DMS 273 (cell line): ENCODE results near the gene COL11A2.

ENCODE experiments used
- DNase-seq: peaks from one replicate; lab custom pipeline; 2025; ENCODE audit not compliant: unreplicated experiment; lab: John Stamatoyannopoulos, UW

The COL11A2 gene

DNA sequence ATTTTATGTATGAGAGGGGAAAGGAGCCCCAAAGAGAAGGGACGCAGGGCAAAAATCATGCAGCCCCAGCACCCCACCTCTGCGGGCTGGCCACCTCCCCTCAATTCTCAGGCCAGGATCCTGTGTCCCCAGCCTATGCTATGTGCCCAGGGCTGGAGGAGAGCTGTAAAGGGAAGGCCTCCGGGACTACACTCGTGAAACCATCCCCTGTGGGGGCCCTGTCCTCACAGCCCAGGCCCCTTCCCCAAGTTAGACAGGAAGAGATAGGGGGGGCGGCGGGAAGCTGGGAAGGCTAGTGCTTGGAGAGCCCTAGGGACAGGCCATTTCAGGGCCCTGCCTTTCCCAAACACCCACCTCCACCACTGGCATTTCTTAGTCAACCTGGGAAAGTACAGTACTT lies 1.4 kb upstream of the COL11A2 start:
- no peak for DNase-seq

DNA sequence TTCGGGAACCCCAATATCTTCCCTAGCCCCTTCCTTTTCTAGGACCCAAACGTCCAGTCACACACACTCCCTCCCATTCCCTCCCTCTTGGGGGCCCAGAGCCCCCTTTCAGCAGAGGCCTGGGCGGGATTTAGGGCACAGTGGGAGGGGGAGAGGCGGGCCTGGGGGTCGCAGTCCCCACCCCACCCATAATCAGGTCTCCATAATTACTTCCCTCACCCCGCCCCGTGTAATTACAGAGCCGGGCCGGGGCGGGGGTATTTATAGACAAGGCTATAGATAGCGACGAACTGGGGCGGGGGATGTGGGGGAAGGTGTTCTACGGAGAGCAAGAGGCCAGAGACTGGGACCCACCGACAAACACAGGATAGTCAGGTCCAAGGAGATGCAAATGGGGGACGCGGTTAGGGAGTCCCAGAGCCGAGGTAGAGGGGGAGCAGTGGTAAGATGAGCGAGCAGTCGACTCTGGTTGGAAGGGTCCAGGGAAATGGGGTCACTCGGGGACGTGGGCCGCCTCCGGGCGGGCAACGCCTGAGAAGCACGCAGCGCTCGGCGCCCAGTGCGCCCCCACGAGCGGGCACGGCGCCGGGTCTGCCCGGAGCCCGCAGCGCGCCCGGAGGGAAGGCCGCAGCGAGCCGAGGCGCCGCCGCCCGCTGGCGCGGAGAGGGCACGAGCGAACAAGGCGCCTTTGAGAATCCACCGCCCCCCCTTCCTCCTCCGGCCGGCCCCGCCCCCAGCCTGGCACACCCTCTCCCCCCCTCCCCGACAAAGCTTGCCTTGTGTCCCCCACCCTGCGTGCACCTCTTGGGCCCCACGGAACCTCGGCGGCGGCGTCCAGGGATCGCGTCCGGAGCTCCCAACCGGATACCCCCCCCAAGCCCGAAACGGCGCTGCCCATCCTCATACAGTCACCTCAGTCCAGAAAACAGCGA lies 670 bp upstream of the COL11A2 start:
- DNase-seq, result peak; percentile 58

DNA sequence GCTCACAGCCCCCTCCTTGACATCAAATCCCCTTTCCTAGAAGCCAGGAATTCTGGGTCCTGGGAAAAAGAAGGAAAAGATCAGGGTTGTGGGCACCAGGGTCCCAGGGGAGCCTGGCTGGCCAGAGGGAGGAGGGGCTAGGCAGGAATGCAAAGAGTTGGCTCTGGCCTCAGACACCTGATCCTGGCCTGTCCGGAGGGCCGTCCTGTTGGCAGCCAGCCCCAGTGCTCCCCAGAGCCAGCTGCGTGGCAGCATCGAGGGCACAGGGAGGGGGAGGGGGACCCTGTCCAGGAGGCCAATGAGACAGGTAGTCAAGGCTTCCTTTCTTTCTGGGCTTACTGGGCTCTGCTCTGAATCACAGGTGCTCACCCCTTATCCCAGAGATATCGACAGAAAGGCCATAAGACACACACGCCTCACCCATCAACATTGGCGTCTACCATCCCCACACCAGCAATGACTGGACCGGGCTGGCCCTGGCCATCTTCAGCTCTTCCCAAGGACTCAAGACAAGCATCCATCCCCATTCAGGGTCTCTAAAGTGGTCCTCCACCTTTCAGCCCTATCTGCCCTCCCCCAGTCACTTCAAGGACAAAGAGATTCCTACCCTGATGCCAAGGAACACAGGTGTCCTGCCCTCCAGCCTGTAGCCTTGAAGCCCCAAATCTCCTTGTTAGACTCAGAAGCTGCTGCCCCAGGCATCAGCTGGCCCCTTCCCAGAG lies 723 bp downstream of the COL11A2 start:
- DNase-seq, result no peak

DNA sequence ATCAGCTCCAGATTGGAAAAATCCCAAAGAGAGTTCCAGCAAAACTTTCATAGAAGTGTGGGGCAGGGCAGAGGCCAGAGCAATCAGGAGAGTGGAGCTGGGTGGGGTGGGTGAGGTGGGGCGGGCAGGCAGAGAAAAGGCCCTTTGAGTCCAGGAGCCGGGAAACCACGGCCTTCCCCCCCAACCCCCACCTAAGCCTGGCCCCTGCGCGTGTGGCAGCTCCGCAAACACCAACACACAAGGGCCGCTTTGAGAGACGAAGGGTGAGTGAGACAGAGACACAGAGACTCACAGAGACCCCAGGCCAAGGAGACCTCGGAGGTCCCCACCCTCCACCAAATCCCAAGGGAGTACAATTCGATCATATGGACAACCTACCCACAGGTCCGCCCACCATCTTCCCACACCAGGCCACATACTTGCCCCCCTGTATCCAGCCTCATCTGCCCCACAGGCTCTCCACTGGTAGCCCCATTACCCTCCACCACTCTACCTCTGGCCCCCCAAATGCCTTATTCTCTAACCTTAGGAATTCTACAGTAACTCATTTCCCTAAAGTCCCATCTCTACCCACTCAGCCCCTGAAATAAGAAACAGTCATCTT lies 1.7 kb downstream of the COL11A2 start:
- no peak for DNase-seq

DNA sequence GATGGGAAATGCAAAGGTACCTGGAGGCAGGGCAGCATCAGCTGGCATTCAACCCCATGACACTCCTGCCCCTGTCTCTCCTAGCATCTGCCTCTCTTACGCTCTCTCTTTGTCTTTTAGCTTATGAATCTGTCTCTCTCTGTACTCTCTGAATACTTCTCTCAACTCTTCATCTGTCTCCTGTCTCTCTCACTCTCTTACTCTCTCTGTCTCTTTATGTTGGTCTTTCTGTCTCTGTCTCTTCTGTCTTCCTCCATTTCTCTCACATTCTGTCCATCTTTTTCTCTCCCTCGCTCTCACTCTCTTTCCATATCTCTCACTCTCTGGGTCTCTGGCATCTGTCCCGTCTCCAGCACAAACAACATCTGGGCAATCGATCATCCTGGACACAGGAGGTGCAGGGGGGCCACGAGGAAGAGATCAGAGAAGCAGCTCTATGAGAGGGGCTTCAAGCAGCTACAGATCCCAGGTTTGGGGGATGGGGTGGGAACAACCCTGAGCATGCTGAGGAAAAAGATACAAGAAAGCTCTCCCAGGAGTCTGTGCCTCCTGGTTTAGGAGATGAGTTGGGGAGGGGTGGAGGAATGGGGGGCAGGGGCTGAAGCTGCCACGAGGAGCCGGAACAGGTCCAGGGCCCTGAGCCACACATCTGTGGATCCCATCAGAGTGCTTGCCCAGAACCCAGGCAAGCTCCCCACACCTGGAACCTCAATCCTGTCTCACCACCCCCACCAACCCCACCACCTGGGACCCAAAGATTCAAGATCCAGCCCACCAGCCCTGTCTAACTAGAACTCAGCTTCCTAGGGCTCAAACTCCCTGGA lies 2.4 kb downstream of the COL11A2 start:
- DNase-seq, result no peak

DNA sequence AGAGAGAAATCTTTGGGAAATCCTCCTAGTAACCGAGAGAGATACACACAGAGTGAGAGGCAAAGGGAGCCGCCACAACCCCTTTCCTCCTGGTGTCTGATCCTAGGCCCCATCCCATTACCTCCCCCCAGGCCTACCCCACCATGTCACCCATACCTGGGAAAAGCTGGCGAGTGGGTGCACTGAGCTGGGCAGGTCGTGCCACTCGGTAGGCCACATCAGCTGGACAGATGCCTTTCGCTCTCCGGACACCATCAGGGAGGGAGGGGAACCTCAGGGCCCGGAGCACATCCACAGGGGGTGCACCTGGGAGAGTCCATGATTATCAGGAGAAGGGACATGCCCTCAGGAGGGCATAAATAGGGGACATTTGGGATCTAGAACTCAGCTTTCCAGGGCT lies 3.1 kb downstream of the COL11A2 start:
- DNase-seq, result no peak

DNA sequence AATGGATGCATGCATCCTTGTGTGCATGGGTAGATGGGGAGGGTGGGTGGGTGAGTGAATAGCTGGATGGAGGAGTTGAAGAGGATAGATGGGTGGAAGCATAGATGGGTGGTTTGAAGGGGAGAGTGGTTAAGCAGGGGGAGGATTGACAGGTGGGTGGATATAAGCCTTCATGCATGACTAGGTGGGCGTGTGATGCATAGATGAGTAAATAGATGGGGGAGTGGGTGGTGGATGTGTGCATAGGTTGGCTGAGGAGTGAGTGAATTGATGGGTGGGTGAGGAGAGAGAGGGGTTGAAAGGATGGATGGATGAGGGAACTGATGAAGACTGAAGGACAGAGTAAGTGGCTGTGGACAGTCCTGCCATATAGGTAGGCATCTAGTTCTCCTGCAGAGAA lies 4.5 kb downstream of the COL11A2 start:
- no peak for DNase-seq

DNA sequence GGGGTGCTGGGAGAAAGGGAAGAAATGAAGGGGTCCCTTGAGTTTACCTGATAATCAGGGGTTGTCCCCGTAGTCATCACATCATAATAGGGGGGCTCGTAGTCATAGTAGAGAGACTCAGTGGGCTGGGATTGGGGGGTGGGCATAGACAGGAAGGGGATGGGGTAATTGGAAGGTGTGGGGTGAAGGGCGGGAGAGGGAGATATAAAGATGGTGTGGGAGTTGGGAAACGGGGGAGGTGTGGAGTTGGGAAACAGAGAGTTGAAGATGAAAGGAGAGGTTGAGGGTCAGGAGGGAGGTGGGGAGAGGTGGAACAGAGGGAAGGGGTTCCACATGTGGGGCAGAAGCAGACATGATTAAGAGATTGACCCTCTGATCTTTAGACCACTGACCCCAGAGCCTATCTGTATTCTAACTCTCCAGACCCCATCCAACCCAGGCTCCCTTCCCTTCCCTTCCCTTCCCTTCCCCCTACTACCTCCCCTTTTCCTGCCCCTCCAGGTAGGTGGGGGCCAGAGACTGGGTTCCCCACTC lies 6.5 kb downstream of the COL11A2 start:
- DNase-seq, result no peak

DNA sequence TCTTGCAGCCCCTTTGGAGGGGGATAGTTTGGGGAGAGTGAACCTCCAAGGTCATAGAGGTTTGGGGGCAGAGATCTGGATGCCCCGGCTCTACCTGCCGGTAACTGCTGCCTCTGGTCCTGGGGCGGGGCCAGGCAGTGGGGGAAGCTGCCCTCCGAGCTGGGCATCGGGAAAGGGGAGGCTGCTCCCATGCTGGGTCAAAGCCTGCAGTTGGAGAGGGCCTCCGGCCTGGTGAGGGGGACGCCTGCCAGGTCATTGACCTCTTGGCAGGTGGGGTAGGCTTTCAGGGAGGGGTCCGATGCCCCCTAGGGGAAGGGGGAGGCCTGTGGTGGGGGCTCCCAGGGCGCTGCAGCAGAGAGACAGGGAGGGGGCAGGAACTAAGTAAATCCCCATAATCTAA lies 7.1 kb downstream of the COL11A2 start:
- DNase-seq, result no peak

DNA sequence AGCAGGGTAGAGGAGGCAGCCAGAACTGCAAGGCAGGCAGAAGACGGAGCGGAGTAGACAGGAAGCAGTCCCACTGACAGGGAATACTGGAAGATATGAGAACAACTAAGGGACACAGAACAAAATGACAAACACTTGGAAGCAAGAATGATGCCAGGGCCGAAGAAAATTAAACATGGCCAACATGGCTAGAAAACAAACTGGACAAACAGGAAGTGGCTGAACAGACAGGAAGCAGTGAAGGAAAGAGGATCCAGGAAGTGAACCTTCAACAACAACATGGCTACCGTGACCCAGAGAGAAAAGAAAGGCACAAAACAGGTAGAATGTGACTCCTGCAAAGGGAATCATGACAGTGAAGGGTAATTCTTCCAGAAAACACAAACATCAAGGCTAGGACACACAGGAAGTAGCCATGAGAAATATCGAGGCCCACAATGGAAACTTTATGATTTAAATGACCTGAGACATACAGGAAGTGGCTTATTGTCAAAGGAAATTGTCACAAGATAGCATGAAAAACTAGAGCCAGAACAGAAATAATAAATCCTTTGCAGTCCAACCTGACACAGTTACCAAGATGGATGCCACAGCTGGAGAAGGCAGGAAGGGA lies 9.1 kb downstream of the COL11A2 start:
- no peak for DNase-seq

DNA sequence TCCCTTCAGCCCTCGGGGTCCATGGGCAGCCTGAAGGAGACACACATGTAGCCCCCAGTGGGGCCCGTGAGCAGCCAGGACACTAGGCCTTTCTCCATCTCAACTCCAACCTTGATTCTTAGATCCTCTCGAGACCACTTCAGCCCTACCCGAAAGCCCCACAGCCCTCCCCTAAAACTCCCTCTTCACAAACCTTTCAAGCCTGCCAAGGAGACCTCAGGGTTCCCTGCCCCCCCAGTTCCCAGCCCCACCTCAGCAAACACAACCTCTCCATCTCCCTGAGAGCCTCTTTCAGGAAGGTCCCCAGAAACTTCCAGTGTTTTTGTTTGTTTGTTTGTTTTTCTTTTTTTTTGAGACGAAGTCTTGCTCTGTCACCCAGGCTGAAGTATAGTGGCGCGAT lies 11.1 kb downstream of the COL11A2 start:
- no peak for DNase-seq

DNA sequence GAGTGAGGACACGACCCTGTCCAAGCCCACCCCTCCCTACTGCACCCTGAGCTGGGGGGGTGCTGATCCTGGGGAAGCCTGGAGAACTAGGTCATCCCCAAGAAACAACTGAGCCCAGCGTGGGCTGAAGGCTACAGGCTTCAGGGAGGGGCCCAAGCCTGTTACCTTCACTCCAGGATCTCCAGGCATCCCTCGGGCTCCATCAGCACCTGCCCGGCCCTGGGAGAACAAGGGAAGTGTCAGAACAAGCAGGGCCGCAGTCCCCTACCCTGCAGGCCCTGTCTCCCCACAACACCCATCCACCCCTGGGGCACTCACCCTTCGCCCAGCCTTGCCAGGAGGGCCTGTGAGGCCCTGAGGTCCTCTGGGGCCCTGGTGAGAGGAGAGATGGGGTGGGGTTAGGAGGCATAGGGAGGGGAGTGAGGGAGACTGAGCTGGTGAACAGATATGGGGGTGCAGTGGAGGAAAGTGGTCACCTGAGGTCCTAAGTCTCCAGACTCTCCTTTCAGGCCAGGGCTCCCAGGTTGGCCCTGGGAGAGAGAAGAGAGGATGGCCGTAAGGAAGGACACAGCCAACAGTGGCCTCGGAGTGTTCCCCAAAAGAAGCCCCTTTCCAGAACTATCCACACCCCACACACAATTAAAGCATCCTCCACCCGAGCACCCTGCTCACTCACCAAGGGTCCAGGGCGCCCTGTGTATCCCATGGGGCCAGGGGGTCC lies 13.4 kb downstream of the COL11A2 start:
- DNase-seq, result no peak

DNA sequence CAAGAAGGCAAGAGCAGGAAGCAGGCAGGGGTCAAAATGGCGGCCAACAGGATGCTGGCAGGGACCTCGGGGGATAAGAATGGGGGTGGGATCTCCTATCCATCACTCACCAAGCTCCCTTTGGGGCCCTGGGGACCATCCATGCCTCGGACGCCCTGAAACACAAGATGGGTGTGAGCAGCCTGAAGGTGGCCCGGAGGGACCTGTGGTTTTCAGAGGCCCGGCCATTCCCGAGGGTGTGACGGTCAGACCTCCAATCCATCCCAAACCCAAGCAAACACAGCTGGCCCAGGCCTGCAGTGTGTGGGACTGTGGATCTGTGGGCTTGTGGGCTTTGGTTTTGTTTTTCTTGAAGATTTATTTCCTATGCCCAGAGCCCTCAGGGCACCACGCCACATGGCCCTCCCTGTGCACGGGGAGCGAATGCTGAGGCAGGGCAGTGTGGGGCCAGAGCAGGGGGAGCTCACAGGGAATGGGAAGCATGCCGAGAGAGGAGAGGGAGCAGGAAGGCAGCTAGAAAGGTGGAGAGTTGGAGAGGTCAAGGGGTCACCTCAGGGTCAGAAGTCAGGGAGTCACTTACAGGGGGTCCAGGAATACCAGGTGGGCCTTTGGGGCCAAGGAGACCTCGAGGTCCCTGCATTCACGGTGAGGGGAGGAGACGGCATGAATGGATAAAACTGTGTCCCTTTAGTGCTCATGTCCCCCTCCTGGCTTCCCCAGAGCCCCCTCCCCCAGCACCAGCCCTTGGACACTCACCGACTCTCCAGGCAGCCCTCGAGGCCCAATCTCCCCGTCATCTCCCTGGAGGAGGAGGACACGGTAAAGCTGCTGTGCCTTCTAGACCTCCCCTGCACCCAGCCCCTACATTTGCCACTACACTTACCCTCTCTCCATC lies 14.5 kb downstream of the COL11A2 start:
- DNase-seq, result no peak

DNA sequence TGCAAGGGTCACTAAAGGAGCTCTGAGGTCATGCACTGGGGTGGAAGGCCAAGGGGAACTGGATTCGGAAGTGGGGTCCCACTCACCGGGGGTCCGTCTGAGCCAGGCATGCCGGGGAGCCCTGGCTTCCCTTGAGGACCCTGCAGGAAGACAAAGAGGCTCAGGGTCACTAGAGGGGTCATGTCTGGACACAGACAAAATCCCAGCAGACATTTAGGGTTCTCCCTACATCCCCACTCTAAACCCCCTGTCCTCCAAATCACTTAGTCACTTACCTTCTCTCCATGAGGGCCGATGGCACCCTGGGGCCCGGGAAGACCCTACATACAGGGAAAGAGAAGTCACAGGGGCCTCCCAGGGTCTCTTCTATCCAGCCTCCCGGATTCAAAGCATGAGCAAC lies 15.4 kb downstream of the COL11A2 start:
- DNase-seq, result no peak

DNA sequence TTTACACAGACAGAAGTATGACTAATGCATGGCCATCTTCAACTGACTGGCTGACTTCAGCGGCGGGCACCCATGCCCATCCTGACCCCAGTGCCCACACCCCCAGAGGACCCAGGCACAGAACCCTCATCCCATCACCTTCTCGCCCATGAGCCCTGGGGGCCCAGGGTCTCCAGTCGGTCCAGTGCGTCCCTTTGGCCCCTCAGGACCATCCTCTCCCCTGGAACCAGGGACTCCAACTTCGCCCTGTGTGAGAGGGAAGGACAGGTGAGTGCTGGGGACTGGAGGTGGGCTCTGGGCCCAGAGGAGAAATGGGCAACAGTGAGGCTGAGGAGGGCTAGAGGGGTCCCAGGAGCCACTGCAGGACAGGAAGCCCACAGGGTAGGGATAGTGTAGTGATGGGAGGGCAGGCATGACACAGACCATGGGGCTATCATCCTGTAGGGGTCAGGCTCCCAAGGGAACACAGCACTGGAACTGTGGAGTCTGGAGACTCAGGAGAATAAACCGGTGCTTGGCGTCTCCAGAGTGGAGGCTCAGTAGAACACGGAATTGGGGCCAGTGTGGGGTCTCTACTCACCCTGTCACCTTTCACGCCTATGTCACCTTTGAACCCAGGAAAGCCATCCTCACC lies 16.7 kb downstream of the COL11A2 start:
- no peak for DNase-seq

DNA sequence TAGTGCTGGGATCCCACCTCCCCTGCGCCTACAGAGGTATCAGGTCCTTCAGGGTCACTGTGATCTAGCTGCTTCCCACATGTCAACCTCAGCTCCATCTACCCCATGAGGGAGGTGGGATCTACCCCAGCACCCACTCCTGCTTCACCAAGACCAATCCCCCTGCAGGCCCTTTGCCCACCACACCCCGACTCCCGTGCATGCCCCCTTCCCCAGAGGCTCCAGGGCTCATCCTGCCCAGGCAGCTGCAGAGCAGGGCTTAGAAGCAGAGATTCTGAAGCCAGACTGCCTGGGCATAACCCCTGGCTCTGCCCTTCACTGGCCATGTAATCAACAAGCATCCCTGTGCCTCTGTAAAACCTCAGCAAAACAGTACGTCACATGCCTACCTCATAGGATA lies 17.5 kb downstream of the COL11A2 start:
- no peak for DNase-seq

DNA sequence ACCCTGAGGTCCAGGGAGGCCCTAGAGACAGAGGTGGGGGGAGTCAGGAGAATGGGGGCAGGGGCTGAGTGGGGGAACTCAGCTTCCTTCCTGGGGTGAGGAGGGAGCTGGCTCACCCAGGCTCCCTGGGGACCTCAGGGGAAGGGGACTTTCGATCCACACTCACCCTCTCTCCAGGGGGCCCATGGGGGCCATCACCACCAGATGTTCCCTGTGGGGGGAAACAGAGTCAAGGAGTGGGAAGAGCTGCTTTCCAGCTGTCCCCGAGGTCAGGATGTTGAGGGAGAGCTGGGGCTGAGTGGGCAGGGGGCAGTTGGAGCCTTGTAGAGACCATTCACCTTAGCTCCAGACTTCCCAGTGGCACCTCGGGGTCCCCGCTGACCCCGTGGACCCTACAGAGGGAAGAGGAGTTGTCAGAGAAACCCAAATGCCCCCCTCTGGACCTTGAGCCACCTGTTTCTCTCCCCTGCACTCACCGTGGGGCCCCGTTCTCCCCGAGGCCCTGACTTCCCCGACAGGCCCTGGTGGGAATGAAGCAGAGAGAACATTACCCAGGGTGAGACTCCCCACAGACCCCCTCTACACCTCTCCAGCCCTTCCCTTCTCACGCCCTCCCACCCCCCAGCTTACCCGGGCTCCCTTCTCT lies 18.6 kb downstream of the COL11A2 start:
- no peak for DNase-seq
